Limb (tissue), 2 donors: ENCODE data around the gene ARHGAP31.
A peak's percentile ranks its signal among the peaks of the same experiment; 100 is the strongest.
"Not testable (repeated sequence)": the region's sequence is repeated elsewhere in the genome, so short reads cannot be mapped to it uniquely, and the experiment has no call there.

Experiments
- DNase-seq, 2 donors: peaks; one replicate each; pipeline ENCODE4 v3.0.0-alpha.2; 2016; ENCODE audit errors: extremely low spot score in 2 of 2

ARHGAP31 gene

GRCh38 chr3:119349354-119350041 is 55.3 kb downstream of the ARHGAP31 start:
- no peak for DNase-seq

GRCh38 chr3:119350114-119350513 is 55.9 kb downstream of the ARHGAP31 start:
- DNase-seq = no peak

- DNase-seq = no peak
Measured at GRCh38 chr3:119351581-119351980, 57.4 kb downstream of the ARHGAP31 start.

- DNase-seq = no peak
Measured at GRCh38 chr3:119352034-119352609, 57.9 kb downstream of the ARHGAP31 start.

GRCh38 chr3:119352863-119353527 is 58.8 kb downstream of the ARHGAP31 start:
- peak in 1 of 2 donors; percentile 50 for DNase-seq

GRCh38 chr3:119355608-119356007 is 61.4 kb downstream of the ARHGAP31 start:
- DNase-seq = not testable (repeated sequence)

- DNase-seq = no peak
Measured at GRCh38 chr3:119356646-119357045, 62.5 kb downstream of the ARHGAP31 start.

- DNase-seq = no peak
Measured at GRCh38 chr3:119357190-119357589, 63.0 kb downstream of the ARHGAP31 start.

- DNase-seq = no peak
Measured at GRCh38 chr3:119359476-119360326, 65.5 kb downstream of the ARHGAP31 start.

GRCh38 chr3:119360736-119361462 is 66.7 kb downstream of the ARHGAP31 start:
- DNase-seq = no peak

- DNase-seq = no peak
Measured at GRCh38 chr3:119362010-119362409, 67.8 kb downstream of the ARHGAP31 start.

GRCh38 chr3:119362940-119363725 is 69.0 kb downstream of the ARHGAP31 start:
- no peak for DNase-seq

GRCh38 chr3:119364401-119364800 is 70.2 kb downstream of the ARHGAP31 start:
- DNase-seq = no peak

GRCh38 chr3:119365418-119365817 is 71.2 kb downstream of the ARHGAP31 start:
- no peak for DNase-seq

GRCh38 chr3:119367000-119367399 is 72.8 kb downstream of the ARHGAP31 start:
- no peak for DNase-seq

- no peak for DNase-seq
Measured at GRCh38 chr3:119368298-119368697, 74.1 kb downstream of the ARHGAP31 start.

GRCh38 chr3:119371786-119372185 is 77.6 kb downstream of the ARHGAP31 start:
- DNase-seq = not testable (repeated sequence)

GRCh38 chr3:119375106-119375505 is 80.9 kb downstream of the ARHGAP31 start:
- DNase-seq = no peak

GRCh38 chr3:119375510-119375909 is 81.3 kb downstream of the ARHGAP31 start:
- no peak for DNase-seq

- no peak for DNase-seq
Measured at GRCh38 chr3:119376758-119377157, 82.6 kb downstream of the ARHGAP31 start.
